ENCODE results near the gene CTIF.
A peak's percentile ranks its signal among the peaks of the same experiment; 100 is the strongest.
"Not testable (repeated sequence)": the region's sequence is repeated elsewhere in the genome, so short reads cannot be mapped to it uniquely, and the experiment has no call there.

CTIF gene

DNA sequence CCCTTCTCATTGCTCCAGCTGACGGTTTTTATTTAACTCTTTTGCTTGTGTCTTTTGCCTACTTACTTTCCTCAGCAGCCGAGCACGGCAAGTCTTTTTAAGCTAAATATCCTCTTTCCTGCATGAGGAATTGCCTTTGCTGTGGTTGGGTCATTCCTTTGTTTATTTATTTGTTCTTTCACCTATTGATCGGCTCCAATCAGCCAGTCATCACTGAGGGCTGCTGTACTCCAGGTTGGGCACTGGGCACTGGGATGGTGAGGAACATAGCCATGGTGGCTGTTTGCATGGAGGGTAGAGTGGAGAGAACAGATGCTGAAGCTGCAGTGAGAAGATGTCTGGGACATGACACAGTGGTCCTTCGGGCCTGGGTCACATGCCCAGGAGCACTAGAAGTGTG, 105.2 kb downstream of the CTIF start:
- no peak for DNase-seq (ENCODE audit: low read depth)

DNA sequence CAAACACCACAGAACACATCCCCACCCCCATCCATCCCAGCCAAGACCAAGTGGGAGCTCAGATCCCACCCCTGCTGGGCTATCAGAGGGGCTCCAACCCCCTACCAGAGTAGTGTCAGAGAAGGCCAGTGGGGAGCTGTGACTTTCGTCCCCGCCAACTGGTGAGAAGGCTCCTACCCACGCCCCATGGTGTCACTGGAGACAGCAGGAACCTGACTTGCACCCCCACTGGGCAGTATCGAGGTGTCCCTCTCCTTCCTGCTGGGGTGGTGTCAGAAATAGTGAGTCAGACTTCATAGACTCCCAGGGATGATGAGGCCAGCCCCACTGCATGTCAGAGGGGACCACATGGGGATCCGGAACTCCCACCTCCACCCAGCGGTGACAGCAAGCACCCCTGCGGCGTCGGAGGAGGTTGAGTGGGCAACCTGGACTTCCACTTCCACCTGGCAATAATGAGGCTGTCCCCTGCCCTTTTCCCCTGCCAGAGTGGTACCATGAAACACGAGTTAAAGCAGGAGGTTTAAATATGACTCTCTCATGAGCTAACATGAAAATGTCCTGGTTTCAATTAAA, 106.7 kb downstream of the CTIF start:
- no peak for DNase-seq (ENCODE audit: low read depth)

DNA sequence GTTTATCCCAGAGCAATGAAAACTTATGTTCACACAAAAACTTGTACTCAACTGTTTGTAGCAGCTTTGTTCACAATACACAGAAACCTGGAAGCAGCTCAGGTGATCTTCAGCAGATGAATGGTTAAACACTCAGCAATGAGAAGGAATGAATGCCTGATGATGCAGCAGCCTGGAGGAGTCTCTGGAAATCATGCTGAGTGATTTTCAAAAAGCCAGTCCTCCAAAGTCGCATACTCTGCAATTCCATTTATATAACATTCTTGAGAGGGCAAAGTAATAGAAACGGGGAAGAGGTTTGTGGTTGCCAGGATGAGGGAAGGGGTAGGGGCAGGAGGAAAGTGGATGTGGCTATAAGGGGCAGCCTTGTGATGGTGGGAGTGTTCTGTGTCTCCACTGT, 108.1 kb downstream of the CTIF start:
- DNase-seq (ENCODE audit: low read depth): no peak

DNA sequence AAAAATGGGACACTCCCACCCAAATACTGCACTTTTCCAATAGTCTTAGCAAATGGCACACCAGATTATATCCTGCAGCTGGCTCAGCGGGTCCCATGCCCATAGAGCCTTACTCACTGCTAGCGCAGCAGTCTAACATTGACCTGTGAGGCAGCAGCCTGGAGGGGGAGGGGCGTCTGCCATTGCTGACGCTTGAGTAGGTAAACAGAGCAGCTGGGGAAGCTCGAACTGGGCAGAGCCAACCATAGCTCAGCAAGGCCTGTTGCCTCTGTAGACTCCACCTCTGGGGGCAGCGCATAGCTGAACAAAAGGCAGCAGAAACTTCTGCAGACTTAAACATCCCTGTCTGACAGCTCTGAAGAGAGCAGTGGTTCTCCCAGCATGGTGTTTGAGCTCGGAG, 110.4 kb downstream of the CTIF start:
- no peak for DNase-seq (ENCODE audit: low read depth)

DNA sequence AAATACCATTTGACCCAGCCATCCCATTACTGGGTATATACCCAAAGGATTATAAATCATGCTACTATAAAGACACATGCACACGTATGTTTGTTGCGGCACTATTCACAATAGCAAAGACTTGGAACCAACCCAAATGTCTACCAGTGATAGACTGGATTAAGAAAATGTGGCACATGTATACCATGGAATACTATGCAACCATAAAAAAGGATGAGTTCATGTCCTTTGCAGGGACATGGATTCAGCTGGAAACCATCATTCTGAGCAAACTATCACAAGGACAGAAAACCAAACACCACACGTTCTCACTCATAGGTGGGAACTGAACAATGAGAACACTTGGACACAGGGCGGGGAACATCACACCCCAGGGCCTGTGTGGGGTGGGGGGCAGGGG, 115.8 kb downstream of the CTIF start:
- DNase-seq (ENCODE audit: low read depth): not testable (repeated sequence)

DNA sequence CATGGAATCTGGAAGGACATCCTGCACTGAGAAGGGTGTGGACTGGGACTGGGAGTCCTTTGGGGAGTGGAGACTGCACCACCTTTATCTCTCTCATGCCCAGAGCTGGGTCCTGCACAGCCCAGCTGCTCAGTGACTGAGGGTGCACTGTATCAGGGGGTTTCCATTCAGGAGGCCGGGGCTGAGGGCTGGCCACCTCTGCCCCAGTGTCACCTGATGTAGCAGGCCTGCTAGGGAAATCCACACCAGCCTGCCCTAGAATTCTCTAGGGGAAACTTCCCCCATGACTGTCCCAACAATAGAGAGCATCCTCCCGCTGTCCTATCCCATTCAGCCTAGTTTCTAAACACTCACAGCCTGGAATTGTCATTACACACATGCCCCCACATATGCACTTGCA, 116.7 kb downstream of the CTIF start:
- no peak for DNase-seq (ENCODE audit: low read depth)

DNA sequence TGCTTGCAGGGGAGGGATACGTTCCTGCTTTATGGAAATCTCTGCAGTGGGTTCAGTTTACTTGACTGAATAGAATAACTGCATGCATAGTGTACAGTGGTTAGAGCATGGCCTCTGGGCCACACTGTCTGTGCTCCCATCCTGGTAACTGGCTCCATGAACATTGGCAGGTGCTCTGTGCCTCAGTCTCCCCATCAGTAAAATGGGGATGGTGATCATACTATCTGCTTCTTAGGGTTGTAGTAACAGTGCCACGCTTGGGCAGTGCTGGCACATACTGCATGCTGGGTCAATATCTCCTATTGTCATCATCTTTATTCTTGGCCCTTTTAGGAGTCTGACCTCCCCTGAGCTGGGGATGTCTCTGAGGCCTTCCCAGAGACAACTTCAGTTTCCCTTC, 117.3 kb downstream of the CTIF start:
- DNase-seq (ENCODE audit: low read depth): no peak

DNA sequence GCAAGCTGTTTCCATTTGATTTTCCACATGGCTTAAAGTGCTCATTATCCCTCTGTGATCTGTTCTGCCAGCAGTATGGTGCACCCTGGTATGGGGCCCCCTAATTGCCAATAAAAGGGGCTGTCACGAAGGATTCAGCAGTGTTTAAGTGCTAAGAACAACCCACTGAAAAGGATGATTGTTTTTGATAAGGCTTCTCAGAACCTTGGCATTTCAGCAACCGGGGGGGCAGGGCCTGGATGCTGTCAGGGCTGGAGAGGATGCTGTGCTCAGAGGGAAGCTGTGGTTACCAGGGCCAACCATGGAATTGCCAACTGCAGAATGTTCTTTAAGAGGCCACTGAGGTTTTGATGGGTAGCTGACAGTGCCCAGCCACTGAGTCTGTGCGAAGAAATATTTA, 117.8 kb downstream of the CTIF start:
- DNase-seq (ENCODE audit: low read depth): no peak

DNA sequence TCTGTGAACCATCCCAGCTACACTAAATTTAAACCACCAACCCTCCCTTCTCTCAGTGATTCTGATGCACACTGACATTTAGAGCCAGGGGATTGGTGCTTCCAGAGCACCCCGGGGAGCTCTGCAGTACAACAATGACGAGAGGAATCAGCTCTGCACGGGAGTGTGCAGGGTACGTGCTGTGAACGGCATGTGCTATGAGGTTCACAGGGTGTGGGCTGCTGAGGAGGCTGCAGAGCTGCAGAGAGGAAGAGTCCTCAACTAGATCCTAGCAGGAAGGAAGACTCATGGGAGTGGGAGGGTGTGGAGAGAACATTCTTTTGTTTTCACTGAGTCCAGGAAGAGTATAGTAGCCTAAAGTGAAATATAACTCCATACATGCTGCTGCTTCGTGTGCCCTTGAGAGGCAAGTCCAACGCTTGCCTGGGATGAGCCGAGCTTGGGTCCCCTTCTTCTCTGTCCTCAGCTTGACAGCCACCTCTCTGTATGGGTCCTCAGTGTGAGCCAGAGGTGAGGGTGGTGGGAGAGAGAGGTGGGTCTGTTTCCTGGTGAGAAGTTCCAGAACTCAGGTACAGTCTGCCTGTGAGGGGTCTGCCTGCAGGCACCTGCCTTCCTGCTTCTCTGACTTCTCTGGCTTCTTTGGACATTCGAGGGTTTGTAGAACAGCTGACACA, 118.8 kb downstream of the CTIF start:
- DNase-seq (ENCODE audit: low read depth): no peak

DNA sequence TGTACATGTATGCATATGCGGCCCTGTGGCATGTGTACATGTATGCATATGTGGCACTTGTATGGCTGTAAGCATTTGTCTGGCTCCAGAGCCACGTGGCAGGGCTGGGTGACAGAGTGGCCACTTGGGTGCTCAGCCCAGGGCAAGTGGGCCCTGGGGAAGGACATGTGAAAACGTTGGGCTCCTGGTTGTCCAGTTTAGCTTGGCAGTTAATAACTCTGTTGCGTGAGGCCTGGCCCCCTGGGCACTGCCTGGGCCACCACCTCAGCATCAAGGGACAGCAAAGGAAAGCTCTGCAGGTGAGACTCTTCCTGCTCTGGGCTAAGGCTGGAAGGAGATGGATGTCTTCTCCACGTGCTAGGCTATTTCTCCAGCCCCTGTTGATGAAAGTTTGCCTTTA, 119.9 kb downstream of the CTIF start:
- DNase-seq (ENCODE audit: low read depth): no peak

DNA sequence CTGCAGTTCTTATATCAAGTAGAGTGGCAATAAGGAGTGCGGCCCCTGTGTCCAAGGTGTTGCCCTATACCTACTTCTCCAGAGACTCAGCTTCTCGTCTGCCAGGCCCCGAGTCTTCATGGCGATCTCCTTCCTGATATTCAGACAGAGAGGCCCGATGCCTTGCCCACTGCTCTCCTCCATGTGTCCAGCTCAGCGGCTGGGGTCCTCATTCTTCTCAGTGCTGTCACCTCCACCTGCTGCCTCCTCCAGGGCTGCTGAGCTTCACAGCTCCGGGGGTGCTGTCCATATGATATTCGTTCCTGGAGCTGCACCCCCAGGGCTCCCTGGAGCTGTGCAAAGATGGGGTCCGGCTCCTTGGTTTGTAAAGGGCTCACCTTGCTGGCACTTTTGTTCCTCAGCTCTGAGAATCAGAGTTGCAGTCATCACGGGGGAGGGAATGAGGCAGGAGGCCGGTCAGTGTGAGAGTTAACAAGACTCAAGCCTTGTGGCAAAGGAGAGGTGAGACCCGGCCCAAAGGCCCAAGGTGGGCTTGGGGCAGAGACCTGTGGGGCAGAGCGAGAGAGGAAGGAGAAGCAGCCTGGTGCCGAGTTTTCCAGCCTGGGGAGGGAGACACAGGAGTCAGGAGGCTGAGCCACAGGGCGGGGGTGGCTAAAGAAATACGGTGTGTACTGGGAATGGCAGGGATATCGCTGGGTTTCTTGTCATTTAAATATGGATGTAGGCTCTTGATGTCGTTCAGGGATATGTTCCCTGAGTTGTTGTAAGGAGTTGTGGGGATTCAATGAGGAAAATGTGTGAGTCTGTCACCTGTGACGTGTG, 120.6 kb downstream of the CTIF start:
- no peak for DNase-seq (ENCODE audit: low read depth)

DNA sequence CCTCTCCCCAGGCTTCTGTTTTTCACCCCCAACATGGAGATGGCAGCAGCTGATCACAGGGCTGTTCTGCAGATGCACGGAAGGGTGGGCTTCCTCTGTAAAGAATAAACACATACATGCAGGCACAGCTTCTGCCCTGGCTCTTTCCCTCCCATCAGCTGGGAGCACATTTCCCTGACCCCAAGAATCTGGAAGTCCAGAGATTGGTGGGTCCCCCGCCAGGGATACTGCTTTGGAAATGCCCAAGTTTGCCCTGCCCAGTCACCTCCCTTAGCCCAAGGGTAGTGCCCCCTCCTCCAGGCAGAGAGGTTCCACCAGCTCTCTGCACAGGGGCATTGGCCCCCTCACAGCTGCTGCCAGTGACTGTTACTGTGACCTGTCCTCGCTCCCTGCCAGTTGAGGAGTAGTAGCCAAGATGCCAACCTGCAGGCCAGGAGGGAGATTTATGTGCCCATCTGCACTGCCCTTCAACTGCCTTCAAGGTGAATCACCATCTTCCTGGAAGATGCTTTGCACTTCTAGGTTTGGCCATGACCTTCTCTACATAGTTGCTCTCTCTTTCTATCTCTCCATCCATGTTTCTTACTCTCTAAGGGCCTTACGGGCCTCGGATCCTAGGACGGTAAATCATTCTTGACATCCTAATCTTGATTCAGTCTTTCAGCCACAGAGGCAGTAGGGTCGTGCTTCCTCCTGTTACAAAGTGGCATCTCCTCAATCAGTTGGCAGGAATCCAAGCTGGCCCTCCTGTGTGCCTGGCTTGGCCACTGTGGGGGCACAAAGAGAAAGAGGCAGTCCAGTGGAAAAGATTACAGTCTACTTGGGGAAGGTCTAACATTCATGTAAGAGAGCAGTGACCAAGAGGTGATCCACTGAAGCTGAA, 121.8 kb downstream of the CTIF start:
- no peak for DNase-seq (ENCODE audit: low read depth)

DNA sequence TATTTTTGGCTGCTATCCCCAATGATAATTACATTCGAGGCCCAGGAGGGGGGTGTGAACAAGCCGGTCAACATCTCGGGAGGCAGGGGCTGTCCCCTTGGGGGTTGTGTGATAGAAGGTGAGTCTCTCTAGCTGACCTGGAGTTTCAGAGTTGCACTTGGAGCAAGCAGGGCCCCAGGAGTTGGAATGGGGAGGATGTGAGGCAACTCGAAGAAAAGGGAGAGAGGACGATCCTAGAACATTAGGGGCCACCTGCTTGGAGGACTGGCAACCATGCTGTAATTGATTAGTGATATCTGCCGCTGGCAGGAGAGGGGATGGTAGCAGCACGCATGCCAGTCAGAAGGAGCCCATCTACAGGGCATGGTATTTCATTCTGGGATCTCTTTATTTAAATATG, 122.6 kb downstream of the CTIF start:
- DNase-seq (ENCODE audit: low read depth): no peak

DNA sequence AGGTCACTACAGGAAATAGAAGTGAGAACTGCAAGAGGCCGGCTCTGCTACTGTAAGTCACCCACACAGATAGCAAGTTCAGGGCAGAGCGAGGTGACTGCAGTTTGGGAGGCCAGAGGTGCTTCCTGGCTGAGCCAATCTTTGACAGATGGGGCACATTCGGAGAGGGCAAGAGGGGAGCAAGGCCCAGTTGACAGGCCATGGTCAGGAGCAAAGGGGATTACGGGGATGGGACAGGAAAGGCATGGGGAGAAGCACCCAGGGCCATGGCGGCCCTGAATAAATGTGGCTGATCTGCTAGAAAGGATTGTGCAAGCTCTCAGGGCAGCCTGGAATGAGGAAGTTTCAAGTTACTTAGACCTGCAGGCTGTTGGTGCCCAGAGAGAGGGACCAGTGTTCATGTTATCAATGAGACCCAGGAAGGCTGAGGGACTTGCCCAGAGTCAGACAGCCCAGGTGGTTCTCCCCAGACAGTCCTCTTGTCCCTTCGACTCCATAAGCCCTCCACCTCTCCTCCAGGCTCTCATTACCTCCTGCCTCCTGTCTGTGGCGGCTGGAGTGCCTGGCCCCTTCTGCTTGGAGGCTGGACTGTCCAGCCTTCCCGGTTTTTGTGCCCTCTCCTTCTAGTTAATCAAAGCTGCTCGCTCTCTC, 123.3 kb downstream of the CTIF start:
- no peak for DNase-seq (ENCODE audit: low read depth)

DNA sequence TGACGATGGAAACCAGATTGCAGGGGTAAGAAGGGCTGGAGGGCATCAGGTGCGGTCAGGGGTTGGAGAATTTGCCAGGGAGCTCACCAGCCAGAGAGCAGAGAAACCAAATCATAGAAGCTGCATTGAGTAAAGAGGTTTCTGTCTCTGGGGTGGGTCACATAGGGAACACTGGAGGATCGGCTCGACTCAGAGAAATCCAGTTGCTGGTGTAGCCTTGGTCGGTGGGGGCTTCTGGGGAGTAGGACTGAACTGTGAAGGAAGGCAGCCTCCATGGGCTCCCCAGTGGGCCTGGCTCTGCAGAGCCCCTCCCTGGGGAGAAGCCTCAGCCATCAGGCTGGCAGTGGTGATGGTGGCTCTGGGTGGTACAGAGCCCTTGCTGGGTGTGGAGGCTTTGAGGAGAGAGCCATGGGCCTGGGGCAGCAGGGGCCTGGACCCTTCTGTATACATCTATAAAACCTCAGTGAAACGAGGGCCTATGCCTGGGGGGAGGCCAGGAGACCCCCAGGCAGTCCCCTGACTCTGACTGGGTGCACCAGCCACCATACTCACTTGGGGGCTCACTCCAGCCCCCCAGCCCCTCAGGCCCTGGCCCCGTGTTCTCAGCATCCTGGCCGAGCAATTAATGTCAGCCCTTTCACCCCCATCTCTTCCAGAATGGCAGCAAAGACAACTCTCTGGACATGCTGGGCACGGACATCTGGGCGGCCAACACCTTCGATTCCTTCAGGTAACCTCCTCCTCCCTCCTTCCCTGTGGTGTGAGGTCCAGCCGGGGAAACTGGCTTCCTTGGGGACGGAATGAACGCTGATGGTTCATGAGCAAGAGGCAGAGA, 124.5 kb downstream of the CTIF start:
- DNase-seq (ENCODE audit: low read depth): no peak

DNA sequence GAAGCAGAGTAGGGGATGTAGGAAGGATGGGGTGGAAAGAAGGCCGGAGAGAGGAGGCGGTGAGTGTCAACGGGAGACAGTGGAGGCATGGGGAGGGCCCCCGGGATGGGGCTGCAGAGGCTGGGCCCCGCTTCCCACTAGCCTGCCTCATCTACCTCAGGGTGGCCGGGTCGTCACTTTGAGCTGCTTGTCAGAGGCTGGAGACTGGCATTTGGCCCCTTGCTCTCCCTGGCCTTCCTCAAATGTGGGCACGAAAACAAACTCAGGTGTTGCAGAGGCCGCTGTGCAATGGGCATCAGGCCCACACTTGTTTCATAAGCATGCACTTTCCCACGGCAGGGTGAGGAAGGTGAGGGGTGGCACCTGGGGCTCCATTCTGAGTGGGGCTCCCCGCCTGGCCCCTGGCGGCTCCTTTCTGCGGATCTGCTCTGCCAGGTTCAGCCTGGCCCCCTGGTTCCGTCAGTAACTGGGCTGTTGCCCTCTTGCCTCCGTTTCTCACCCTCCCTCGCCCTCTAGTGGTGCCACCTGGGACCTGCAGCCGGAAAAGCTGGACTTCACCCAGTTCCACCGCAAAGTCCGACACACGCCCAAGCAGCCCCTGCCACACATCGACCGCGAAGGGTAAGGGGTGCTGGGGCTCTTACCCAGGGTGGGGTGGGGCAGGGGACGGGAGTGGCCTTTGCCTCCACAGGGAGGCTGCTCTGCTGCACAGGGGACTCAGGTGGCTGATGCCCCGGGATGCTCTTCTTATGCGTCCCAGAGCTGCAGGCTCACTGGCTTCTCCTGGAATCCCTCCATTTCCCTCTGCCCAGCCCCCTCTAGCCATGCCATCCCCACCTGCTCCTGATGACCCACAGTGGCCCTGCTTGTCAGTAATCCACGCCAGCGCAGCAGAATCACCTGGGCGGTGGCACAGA, 125.4 kb downstream of the CTIF start:
- DNase-seq (ENCODE audit: low read depth): peak; percentile 28

DNA sequence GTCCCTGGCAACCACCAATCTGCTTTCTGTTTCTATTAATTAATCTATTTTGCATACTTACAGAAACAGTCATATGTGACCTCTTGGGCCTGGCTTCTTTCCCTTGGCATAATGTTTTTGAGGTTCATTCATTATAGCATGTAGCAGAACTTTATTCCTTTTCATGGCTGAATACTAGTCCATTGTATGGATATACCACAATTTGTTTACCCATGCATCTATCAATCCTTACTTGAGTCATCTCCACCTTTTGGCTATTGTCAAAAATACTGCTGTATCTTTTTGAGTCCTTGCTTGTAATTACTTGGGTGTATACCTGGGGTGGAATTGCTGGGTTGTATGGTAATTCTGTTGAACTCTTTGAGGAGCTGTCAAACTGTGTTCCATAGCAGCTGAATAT, 126.8 kb downstream of the CTIF start:
- no peak for DNase-seq (ENCODE audit: low read depth)

DNA sequence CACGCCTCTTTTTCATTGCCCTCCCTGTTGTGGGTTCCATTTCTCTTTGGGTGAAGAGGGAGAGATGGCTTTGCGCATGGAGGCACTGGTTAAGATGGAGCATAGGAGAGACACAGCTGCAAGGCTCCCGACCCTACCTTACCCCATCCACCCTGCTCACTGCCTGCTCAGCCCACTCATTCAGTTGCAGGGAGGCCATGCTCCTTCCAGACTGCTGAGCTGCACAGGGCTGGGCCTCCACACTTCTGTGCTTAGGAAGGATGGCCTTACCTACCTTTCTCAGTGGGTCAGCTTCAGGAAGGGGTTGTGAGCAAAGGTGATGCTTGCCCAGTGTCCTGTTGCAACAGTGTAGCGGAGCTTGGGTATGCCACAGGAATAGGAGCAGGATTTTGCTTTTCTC, 127.8 kb downstream of the CTIF start:
- DNase-seq (ENCODE audit: low read depth): no peak

DNA sequence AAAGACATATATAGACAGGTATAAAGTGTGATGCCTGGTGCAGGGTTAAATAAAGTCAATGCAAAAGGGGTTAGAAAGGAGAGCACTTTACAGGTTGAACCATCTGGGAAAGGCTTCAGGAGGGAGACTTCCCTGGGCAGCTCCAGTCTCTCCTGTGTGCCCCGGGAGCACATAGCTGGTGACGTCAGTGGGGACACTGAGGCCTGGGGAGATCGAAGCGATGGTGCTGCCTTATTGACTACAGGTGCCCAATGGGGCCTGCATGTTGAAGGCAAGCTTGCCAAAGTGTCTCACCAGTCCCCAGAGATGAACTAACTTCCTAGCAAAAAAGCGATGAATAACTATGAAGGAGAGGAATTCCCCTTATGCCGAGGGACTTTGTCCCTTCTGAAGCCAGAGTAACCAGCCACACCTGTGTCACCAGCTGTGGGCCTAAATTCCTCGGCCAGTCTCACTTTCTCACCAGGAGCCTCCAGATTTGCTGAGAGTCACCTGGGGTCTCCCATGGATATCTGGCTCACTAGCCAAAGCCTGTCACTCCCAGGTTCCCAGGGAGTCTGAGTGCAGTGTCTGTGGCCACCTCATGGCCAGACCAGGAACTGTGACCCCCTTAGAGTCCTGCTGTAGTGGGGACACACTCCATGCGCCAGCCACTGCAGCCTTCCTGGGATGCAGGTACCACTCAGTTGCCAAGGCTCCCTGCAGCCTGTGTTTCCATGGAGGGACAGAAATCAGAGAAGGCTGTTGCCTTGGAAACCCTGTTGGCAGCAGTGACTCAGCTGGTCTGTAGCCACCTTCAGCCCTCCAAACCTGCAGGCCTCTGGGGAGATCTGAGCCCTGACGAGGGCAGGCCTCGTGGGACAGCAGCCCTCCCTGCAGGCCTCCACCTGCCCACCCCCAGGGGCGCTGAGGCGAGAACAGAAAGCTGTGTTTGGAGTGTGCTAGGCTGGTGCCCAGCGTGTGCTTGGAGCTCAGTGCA, 128.7 kb downstream of the CTIF start:
- no peak for DNase-seq (ENCODE audit: low read depth)

All from stimulated activated CD8-positive, alpha-beta memory T cell treated with anti-CD3 and anti-CD28 coated beads, Interleukin-7, amount 100 ng/mL, for 24 hours (primary cell).